SK-N-SH (cell line): ENCODE data around the gene DMKN. TPM values are rescaled to one million over a fixed set of nuclear protein-coding genes. Genes with fewer than 3 reads are reported as not detected.

ENCODE experiments used
- CTCF ChIA-PET: fragments of 300-600, 350-600 bp; formaldehyde crosslinking; extraction: SDS; loops from one replicate; lab custom pipeline; 2021; lab: Yijun Ruan, JAX
- POLR2A ChIA-PET: fragments of 350-600 bp; sonication (Branson Sonifier 250); formaldehyde crosslinking; extraction: SDS; loops from one replicate; lab custom pipeline; 2020; ENCODE audit warnings: antibody characterized with exemption, inconsistent platforms; lab: Yijun Ruan, JAX
- DNase-seq: peaks from one replicate; pipeline ENCODE4 v3.0.0; 2012
- H2AFZ ChIP-seq: fragments of 200-600 bp; sonication (generic); 2 replicates; pipeline ENCODE4 v1.8.1; 2016; ENCODE audit warnings: antibody characterized with exemption, mild to moderate bottlenecking, low read depth
- H3F3A ChIP-seq: fragments of 200-600 bp; sonication (generic); replicated peaks from 2 replicates; pipeline ENCODE3; 2016; ENCODE audit warnings: antibody characterized with exemption, mild to moderate bottlenecking; ENCODE audit not compliant: insufficient read depth
- H3K27ac ChIP-seq, 2 experiments: fragments of 200-500 bp in 1 of 2; fragments of 200-600 bp in 1 of 2; sonication (Bioruptor generic) in 1 of 2; sonication (generic), shearing (Covaris generic) in 1 of 2; 2 replicates each; pipeline versions ENCODE4 v1.5.1 to v1.6.1; 2014 to 2016; ENCODE audit warnings: low read depth in 2 of 2, inconsistent platforms in 1 of 2, low read length in 1 of 2, mild to moderate bottlenecking in 1 of 2, mixed read lengths in 1 of 2
- H3K27me3 ChIP-seq: fragments of 200-600 bp; sonication (generic), shearing (Covaris generic); 2 replicates; pipeline ENCODE4 v1.6.1; 2016; ENCODE audit warnings: mixed run types; ENCODE audit not compliant: insufficient read depth
- H3K36me3 ChIP-seq, 2 experiments: fragments of 200-500 bp in 1 of 2; fragments of 200-600 bp in 1 of 2; sonication (Bioruptor generic) in 1 of 2; sonication (generic) in 1 of 2; replicated peaks in 1 of 2; 2 replicates each; pipeline versions ENCODE3 to v1.5.1; 2014 to 2016; ENCODE audit warnings: low read length in 1 of 2, mild to moderate bottlenecking in 1 of 2; ENCODE audit not compliant: insufficient read depth in 2 of 2, control insufficient read depth in 1 of 2
- H3K4me1 ChIP-seq, 2 experiments: fragments of 200-500 bp in 1 of 2; fragments of 200-600 bp in 1 of 2; sonication (Bioruptor generic) in 1 of 2; sonication (generic), shearing (Covaris generic) in 1 of 2; 2 replicates each; pipeline versions ENCODE4 v1.5.1 to v1.6.1; 2014 to 2016; ENCODE audit warnings: low read depth in 1 of 2, low read length in 1 of 2, mixed run types in 1 of 2; ENCODE audit not compliant: insufficient read depth in 2 of 2, control insufficient read depth in 1 of 2
- H3K4me2 ChIP-seq: fragments of 200-600 bp; sonication (generic), shearing (Covaris generic); 2 replicates; pipeline ENCODE4 v1.6.1; 2017; ENCODE audit warnings: mixed run types
- H3K4me3 ChIP-seq, 2 experiments: fragments of 200-500 bp in 1 of 2; fragments of 200-600 bp in 1 of 2; sonication (Bioruptor generic) in 1 of 2; sonication (generic), shearing (Covaris generic) in 1 of 2; 2 replicates each; pipeline versions ENCODE4 v1.5.1 to v1.8.1; 2014 to 2016; ENCODE audit warnings: low read depth in 2 of 2, inconsistent platforms in 1 of 2, low read length in 1 of 2, mild to moderate bottlenecking in 1 of 2, mixed read lengths in 1 of 2, moderate library complexity in 1 of 2
- H3K79me2 ChIP-seq: fragments of 200-600 bp; sonication (generic); 2 replicates; pipeline ENCODE4 v1.8.1; 2017; ENCODE audit warnings: mild to moderate bottlenecking; ENCODE audit not compliant: insufficient read depth
- H3K9ac ChIP-seq: fragments of 200-600 bp; sonication (generic); 2 replicates; pipeline ENCODE4 v1.6.1; 2017; ENCODE audit warnings: mixed run types
- H3K9me2 ChIP-seq: fragments of 200-600 bp; sonication (generic); 2 replicates; pipeline ENCODE4 v1.6.1; 2017; ENCODE audit warnings: mixed run types
- H3K9me3 ChIP-seq: fragments of 200-600 bp; sonication (generic); 2 replicates; pipeline ENCODE4 v1.6.1; 2017; ENCODE audit warnings: mixed run types, mild to moderate bottlenecking, moderate library complexity
- H4K20me1 ChIP-seq: fragments of 200-600 bp; sonication (generic); 2 replicates; pipeline ENCODE4 v1.6.1; 2017; ENCODE audit warnings: mild to moderate bottlenecking, mixed run types; ENCODE audit not compliant: insufficient read depth
- CTCF ChIP-seq: fragments of 200-600 bp; sonication (generic); IDR thresholded peaks from 2 replicates; pipeline ENCODE4 v1.6.1; 2017; ENCODE audit warnings: antibody characterized with exemption, mild to moderate bottlenecking, moderate library complexity
- GATA2 ChIP-seq: sonication (generic); formaldehyde crosslinking; IDR thresholded peaks from 2 replicates; pipeline ENCODE4 v1.5.0; 2020; ENCODE audit warnings: mild to moderate bottlenecking, missing genetic modification reagents
- MAX ChIP-seq: IDR thresholded peaks from 2 replicates; pipeline ENCODE4 v1.4.0; 2012; ENCODE audit warnings: low read depth
- MEF2A ChIP-seq: IDR thresholded peaks from 2 replicates; pipeline ENCODE4 v1.4.0; 2012; ENCODE audit warnings: low read depth, borderline replicate concordance
- MXI1 ChIP-seq: IDR thresholded peaks from 2 replicates; pipeline ENCODE4 v1.6.1; 2012; ENCODE audit warnings: mild to moderate bottlenecking, low read depth, low read length, improper control_type of control experiment
- NRF1 ChIP-seq: IDR thresholded peaks from 2 replicates; pipeline ENCODE4 v1.6.1; 2012; ENCODE audit warnings: low read depth, mild to moderate bottlenecking, low read length
- POLR2AphosphoS5 ChIP-seq: IDR thresholded peaks from 2 replicates; pipeline ENCODE4 v1.6.1; 2012; ENCODE audit warnings: low read depth, low read length
- RCOR1 ChIP-seq: fragments of 150-350 bp; IDR thresholded peaks from 2 replicates; pipeline ENCODE4 v1.6.1; 2017; ENCODE audit warnings: antibody characterized with exemption, low read length
- RXRA ChIP-seq: IDR thresholded peaks from 2 replicates; pipeline ENCODE4 v1.4.0; 2012; ENCODE audit warnings: low read depth, mild to moderate bottlenecking, borderline replicate concordance
- SIN3A ChIP-seq: IDR thresholded peaks from 2 replicates; pipeline ENCODE4 v1.6.1; 2012; ENCODE audit warnings: low read depth, mild to moderate bottlenecking, low read length, moderate library complexity, borderline replicate concordance
- SMC3 ChIP-seq: IDR thresholded peaks from 2 replicates; pipeline ENCODE4 v1.6.1; 2012; ENCODE audit warnings: low read depth, low read length, improper control_type of control experiment
- TAF1 ChIP-seq: IDR thresholded peaks from 2 replicates; pipeline ENCODE4 v1.6.1; 2012; ENCODE audit warnings: low read depth, mild to moderate bottlenecking, low read length, moderate library complexity, borderline replicate concordance
- TEAD4 ChIP-seq: IDR thresholded peaks from 2 replicates; pipeline ENCODE4 v1.4.0; 2012; ENCODE audit warnings: mild to moderate bottlenecking, borderline replicate concordance; ENCODE audit not compliant: insufficient read depth
- YY1 ChIP-seq: IDR thresholded peaks from 2 replicates; pipeline ENCODE4 v1.4.0; 2012; ENCODE audit warnings: low read depth, mild to moderate bottlenecking
- ZBTB33 ChIP-seq: IDR thresholded peaks from 2 replicates; pipeline ENCODE4 v1.4.0; 2012; ENCODE audit warnings: low read depth, borderline replicate concordance
- WGBS: methylation state at CpG from one replicate; pipeline ENCODE4 v1.1.6; 2017; ENCODE audit warnings: low lambda C conversion rate; 5-methylcytosine and 5-hydroxymethylcytosine counted together
- polyA plus RNA-seq, 3 experiments: library from polyadenylated mRNA; depleted of rRNA; stranded (reverse); fragments of >200 nt; gene quantifications; 2 replicates each; pipeline ENCODE4 v1.2.3, GENCODE V29; 2012
- TF ChIP-seq, protein P1 (sequence below): fragments of 150-350 bp; IDR thresholded peaks from 2 replicates; pipeline ENCODE4 v1.6.1; 2016; ENCODE audit warnings: mild to moderate bottlenecking, low read depth, low read length
- TF ChIP-seq, protein P2 (sequence below): fragments of 150-350 bp; IDR thresholded peaks from 2 replicates; pipeline ENCODE4 v1.6.1; 2017; ENCODE audit warnings: antibody characterized with exemption, low read length, low read depth, borderline replicate concordance
- TF ChIP-seq, protein P3 (sequence below): IDR thresholded peaks from 2 replicates; pipeline ENCODE4; 2012

DMKN gene
- not detected in 2 replicates for polyA plus RNA-seq (2012; rRNA removed)
- 0.13 TPM in 1 of 2 replicates, not detected in the other for polyA plus RNA-seq (2012; cell fraction: cytosol; rRNA removed)
- polyA plus RNA-seq (2012; cell fraction: nucleus; rRNA removed), result 0.16 TPM in 1 of 2 replicates, not detected in the other

GRCh38 chr19:35513628-35514281 is at the start of gene DMKN:
Gene DMKN (minus strand): TSS chr19:35513649. CDS start chr19:35513475, 174 bp downstream.
- Histone ChIP-seq H3K4me2 (no peak within 1 kb of the TSS), H3K36me3 (no peaks in the 10 kb centered on the region), H3K79me2 (no peaks in the 10 kb centered on the region), H3K27ac (no peak within 1 kb of the TSS), H3F3A (no peaks in the 10 kb centered on the region), H3K9me2 (no peaks in the 10 kb centered on the region), H3K9me3 (no peaks in the 10 kb centered on the region), H3K4me3 (no peak within 1 kb of the TSS), H3K27me3 (peaks cover 49% of the 10 kb centered on the region), H4K20me1 (no peaks in the 10 kb centered on the region), H3K4me1 (no peaks in the 10 kb centered on the region; a peak in 2 of 4 replicates), H3K9ac (no peak within 1 kb of the TSS), H2AFZ (no peak within 1 kb of the TSS)
- CTCF ChIA-PET, result interaction anchor here (0.6 to 1.5 kb wide), 3 partner anchors 24 to 51 kb away, joined by 3 to 4 read pairs (median 3); no protein-coding TSS in a partner anchor
- WGBS, result 22% methylated on average over 15 of the region's 15 CpGs
- TF ChIP-seq SIN3A (no peak), CTCF (no peak), MXI1 (no peak), RXRA (no peak)
- no peak for DNase-seq
- POLR2A ChIA-PET, result no interaction called here

GRCh38 chr19:35562776-35563175 is 49.3 kb upstream of the DMKN start:
- H3K27ac ChIP-seq, result no peak overlapping the region
- no peaks in the 10 kb centered on the region for H3K9me3 ChIP-seq
- H3F3A ChIP-seq, result no peaks in the 10 kb centered on the region
- no peaks in the 10 kb centered on the region for H4K20me1 ChIP-seq
- no peaks in the 10 kb centered on the region for H3K9me2 ChIP-seq
- H3K79me2 ChIP-seq, result no peaks in the 10 kb centered on the region
- H3K4me3 ChIP-seq, result no peak overlapping the region
- 14% methylated on average over 2 of the region's 2 CpGs for WGBS
- no peak overlapping the region for H3K4me2 ChIP-seq
- DNase-seq, result no peak
- no peaks in the 10 kb centered on the region for H3K36me3 ChIP-seq
- peaks cover 77% of the 10 kb centered on the region for H3K27me3 ChIP-seq
- peaks cover 0 to 8% of the 10 kb centered on the region in 2 experiments; a peak in 1 of 4 replicates for H3K4me1 ChIP-seq
- H2AFZ ChIP-seq, result no peak overlapping the region
- no peak overlapping the region for H3K9ac ChIP-seq
- POLR2A ChIA-PET, result no interaction called here
- CTCF ChIA-PET, result interaction anchor here (1.2 kb wide), 2 partner anchors 14 to 52 kb away, joined by 3 to 6 read pairs; no protein-coding TSS in a partner anchor
- TF ChIP-seq TAF1 (no peak), GATA2 (no peak), ZBTB33 (no peak), RCOR1 (no peak), YY1 (no peak), TEAD4 (no peak), SMC3 (no peak), NRF1 (no peak), POLR2AphosphoS5 (no peak), MAX (no peak), MEF2A (no peak), RXRA (no peak)
- TF ChIP-seq, protein P1, sequence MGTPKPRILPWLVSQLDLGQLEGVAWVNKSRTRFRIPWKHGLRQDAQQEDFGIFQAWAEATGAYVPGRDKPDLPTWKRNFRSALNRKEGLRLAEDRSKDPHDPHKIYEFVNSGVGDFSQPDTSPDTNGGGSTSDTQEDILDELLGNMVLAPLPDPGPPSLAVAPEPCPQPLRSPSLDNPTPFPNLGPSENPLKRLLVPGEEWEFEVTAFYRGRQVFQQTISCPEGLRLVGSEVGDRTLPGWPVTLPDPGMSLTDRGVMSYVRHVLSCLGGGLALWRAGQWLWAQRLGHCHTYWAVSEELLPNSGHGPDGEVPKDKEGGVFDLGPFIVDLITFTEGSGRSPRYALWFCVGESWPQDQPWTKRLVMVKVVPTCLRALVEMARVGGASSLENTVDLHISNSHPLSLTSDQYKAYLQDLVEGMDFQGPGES, result no peak
- TF ChIP-seq, protein P2, sequence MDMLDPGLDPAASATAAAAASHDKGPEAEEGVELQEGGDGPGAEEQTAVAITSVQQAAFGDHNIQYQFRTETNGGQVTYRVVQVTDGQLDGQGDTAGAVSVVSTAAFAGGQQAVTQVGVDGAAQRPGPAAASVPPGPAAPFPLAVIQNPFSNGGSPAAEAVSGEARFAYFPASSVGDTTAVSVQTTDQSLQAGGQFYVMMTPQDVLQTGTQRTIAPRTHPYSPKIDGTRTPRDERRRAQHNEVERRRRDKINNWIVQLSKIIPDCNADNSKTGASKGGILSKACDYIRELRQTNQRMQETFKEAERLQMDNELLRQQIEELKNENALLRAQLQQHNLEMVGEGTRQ, result no peak
- TF ChIP-seq, protein P3, sequence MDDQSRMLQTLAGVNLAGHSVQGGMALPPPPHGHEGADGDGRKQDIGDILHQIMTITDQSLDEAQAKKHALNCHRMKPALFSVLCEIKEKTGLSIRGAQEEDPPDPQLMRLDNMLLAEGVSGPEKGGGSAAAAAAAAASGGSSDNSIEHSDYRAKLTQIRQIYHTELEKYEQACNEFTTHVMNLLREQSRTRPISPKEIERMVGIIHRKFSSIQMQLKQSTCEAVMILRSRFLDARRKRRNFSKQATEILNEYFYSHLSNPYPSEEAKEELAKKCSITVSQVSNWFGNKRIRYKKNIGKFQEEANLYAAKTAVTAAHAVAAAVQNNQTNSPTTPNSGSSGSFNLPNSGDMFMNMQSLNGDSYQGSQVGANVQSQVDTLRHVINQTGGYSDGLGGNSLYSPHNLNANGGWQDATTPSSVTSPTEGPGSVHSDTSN, result no peak
